Measurements from ENCODE around the gene QKI. TPM values are rescaled to one million over a fixed set of nuclear protein-coding genes. Genes with fewer than 3 reads are reported as not detected.
A peak's percentile ranks its signal among the peaks of the same experiment; 100 is the strongest.

Gene QKI
- total RNA-seq, 6 experiments from 2014 or later: 47.6 to 80.8 (median 76.3) TPM

GRCh38 chr6:163613025-163613424 is 198.5 kb downstream of the QKI start:
- no peaks in the 10 kb centered on the region for H3K36me3 ChIP-seq
- 71% methylated on average over 6 of the region's 8 CpGs for WGBS (ENCODE audit: insufficient coverage, low coverage, low lambda C conversion rate, missing lambda C conversion rate)
- H3K27me3 ChIP-seq: no peaks in the 10 kb centered on the region
- H3K4me1 ChIP-seq: no peaks in the 10 kb centered on the region
- ATAC-seq (no peak), DNase-seq (peak in 1 of 3 donors; percentile 5)
- intact Hi-C loops (cut with DNase I): no loop called here
- H3K9me3 ChIP-seq: no peaks in the 10 kb centered on the region
- no peak overlapping the region for H3K4me3 ChIP-seq
- no peak overlapping the region for H3K27ac ChIP-seq
- TF ChIP-seq POLR2A (IDR thresholded peaks at IDR 0.05) (no peak), CTCF (IDR thresholded peaks at IDR 0.05) (no peak)

- Histone ChIP-seq H3K4me3 (no peak overlapping the region), H3K9me3 (no peaks in the 10 kb centered on the region), H3K27ac (no peak overlapping the region), H3K36me3 (no peaks in the 10 kb centered on the region), H3K4me1 (no peaks in the 10 kb centered on the region), H3K27me3 (no peaks in the 10 kb centered on the region)
- intact Hi-C loops (cut with DNase I): no loop called here
- no peak for ATAC-seq
- 94% methylated on average over 3 of the region's 3 CpGs for WGBS (ENCODE audit: insufficient coverage, low coverage, low lambda C conversion rate, missing lambda C conversion rate)
- DNase-seq: no peak
- TF ChIP-seq CTCF (IDR thresholded peaks at IDR 0.05): no peak
- no peak for TF ChIP-seq POLR2A (IDR thresholded peaks at IDR 0.05)
Observed at GRCh38 chr6:163613668-163614067, 199.2 kb downstream of the QKI start.

GRCh38 chr6:163616452-163616851 is 201.9 kb downstream of the QKI start:
- TF ChIP-seq CTCF (IDR thresholded peaks at IDR 0.05) (no peak), POLR2A (IDR thresholded peaks at IDR 0.05) (no peak)

GRCh38 chr6:163617549-163617948 is 203.0 kb downstream of the QKI start:
- TF ChIP-seq CTCF (IDR thresholded peaks at IDR 0.05): no peak
- no peak for TF ChIP-seq POLR2A (IDR thresholded peaks at IDR 0.05)
- Histone ChIP-seq H3K27ac (no peak overlapping the region), H3K36me3 (no peaks in the 10 kb centered on the region), H3K9me3 (no peaks in the 10 kb centered on the region), H3K27me3 (no peaks in the 10 kb centered on the region), H3K4me1 (no peaks in the 10 kb centered on the region), H3K4me3 (no peak overlapping the region)
- WGBS (ENCODE audit: insufficient coverage, low coverage, low lambda C conversion rate, missing lambda C conversion rate): 96% methylated on average over 4 of the region's 6 CpGs
- intact Hi-C loops (cut with DNase I): no loop called here
- ATAC-seq (no peak), DNase-seq (no peak)

More at GRCh38 chr6:163616452-163616851, 201.9 kb downstream of the QKI start:
- DNase-seq (no peak), ATAC-seq (no peak)
- H3K4me1 ChIP-seq: no peaks in the 10 kb centered on the region
- no peak overlapping the region for H3K27ac ChIP-seq
- intact Hi-C loops (cut with DNase I): no loop called here
- H3K27me3 ChIP-seq: no peaks in the 10 kb centered on the region
- WGBS (ENCODE audit: insufficient coverage, low coverage, low lambda C conversion rate, missing lambda C conversion rate): 87% methylated on average over 4 of the region's 4 CpGs
- no peak overlapping the region for H3K4me3 ChIP-seq
- no peaks in the 10 kb centered on the region for H3K9me3 ChIP-seq
- no peaks in the 10 kb centered on the region for H3K36me3 ChIP-seq

GRCh38 chr6:163620101-163620500 is 205.6 kb downstream of the QKI start:
- no peak overlapping the region for H3K4me3 ChIP-seq
- no peak overlapping the region for H3K27ac ChIP-seq
- H3K27me3 ChIP-seq: no peaks in the 10 kb centered on the region
- 40% methylated on average over 1 of the region's 5 CpGs for WGBS (ENCODE audit: insufficient coverage, low coverage, low lambda C conversion rate, missing lambda C conversion rate)
- no peak for ATAC-seq
- H3K4me1 ChIP-seq: no peaks in the 10 kb centered on the region
- no peaks in the 10 kb centered on the region for H3K36me3 ChIP-seq
- no peaks in the 10 kb centered on the region for H3K9me3 ChIP-seq
- DNase-seq: no peak
- intact Hi-C loops (cut with DNase I): no loop called here
- TF ChIP-seq CTCF (IDR thresholded peaks at IDR 0.05) (no peak), POLR2A (IDR thresholded peaks at IDR 0.05) (no peak)

Measured in right lobe of liver (tissue), 6 donors.